ENCODE data around the gene DAPK1.
"Not testable (repeated sequence)": the region's sequence is repeated elsewhere in the genome, so short reads cannot be mapped to it uniquely, and the experiment has no call there.

The DAPK1 gene

DNA sequence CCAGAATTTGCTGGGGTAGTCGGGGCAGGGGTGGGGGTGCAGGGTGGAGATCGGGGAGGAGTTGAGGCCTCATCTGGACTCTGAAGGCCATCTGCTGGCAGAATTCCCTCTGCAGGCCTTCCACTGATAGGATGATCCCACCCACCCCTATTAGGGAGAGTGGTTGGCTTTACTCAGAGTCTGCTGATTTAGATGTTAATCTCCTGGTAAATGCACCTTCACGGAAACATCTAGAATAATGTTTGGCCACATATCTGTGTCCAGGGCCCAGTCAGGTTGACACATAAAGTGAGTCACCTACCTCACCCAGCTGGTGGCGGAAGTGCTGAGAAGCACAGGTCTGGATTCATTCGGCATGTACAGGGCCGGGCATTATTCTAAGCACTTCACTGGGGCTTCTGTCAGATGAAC is 50.0 kb downstream of the DAPK1 start:
- DNase-seq: no peak

DNA sequence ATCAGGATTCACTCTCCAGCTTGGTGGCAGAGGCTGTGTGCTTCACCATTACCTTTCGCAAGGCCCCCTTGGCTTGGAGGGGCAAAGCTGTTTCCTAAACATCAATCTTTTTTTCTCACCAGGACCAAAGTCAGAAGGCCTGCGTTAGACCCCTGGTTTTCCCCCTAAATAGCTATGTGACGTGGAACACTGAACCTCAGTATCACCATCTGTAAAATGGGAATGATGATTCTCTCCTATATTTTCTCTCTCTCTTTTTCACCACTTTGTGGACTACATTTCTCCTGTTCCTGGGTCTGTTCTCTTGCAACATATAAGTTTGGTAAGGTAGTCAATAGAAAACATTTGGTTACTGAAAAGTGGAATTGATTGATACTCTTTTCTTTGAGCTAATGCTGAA is 50.5 kb downstream of the DAPK1 start:
- no peak for DNase-seq

DNA sequence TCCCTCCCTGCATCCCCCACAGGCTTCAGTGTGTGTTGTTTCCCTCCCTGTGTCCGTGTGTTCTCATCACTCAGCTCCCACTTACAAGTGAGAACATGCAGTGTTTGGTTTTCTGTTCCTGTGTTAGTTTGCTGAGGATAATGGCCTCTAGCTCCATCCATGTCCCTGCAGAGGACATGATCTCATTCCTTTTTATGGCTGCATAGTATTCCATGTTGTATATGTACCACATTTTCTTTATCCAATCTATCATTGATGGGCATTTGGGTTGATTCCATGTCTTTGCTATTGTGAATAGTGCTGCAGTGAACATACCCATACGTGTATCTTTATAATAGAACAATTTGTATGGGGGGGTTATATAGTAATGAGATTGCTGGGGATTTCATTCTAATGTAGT is 51.4 kb downstream of the DAPK1 start:
- not testable (repeated sequence) for DNase-seq

DNA sequence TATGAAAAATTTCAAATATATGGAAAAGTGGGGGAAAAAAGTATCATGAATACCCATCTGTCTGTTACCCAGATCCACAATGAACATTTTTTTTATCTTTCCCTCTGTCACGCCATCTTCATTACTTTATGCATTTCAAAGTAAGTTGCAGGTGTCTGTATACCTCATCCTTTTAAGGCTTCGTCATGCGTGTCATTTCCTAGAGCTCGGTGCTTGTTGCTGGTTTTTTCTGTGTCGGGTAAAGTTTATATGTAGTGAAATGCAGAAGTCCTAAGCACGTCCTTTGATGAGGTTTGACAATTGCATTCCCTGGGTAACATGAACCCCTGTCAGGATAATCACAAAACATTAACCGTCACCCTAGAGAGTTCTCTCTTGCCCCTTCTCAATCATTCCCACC is 52.1 kb downstream of the DAPK1 start:
- DNase-seq: no peak

DNA sequence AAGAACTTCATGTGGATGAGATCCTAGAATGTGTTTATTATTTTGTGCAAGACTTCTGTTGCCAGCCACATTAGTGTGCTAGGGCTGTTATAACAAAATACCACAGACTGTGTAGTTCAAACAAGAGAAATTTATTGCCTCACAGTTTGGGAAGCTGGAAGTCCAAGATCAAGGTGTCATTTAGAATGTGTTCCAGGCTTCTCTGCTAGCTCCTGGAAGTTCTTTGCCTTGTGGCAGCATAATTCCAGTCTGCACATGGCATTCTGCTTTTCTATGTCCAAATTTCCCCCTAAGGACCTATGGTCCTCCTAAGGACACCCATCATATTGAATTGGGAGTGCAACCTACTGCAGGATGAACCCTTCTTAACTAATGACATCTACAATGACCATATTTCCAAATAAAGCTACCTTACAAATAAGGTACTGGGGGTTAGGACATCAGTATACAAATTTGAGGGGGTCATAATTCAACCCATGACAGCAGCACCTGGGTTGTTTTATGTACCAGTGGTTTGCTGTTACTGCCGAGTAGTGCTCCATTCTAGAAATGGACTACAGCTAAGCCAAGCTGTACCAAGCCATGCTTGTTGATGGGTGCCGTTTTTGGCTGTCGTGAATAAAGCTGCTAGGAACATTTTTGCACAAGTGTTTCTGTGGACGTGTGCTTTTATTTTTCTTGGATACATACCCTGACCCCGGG is 52.7 kb downstream of the DAPK1 start:
- DNase-seq: no peak

DNA sequence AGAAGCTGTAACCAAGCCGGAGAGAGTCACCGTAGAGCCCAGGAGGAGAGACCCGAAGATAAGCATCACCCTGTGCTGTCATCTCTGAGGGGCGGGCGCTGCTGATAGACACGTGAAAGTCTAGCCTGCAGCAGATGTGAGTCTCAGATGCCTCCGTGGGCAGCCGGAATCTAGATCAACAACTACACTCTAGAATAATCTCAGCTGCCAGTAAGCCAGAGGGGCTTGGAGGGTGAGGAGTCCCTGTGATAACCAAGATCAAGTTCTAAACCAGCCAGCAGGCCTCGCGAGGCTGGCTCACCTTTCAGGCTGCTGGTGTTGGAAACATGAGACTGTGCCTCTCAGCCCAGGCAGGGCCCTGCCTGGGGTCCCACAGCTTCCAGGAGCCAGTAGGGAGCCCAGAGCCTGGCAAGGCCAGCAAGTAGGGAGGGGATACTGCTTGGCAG is 54.1 kb downstream of the DAPK1 start:
- no peak for DNase-seq

DNA sequence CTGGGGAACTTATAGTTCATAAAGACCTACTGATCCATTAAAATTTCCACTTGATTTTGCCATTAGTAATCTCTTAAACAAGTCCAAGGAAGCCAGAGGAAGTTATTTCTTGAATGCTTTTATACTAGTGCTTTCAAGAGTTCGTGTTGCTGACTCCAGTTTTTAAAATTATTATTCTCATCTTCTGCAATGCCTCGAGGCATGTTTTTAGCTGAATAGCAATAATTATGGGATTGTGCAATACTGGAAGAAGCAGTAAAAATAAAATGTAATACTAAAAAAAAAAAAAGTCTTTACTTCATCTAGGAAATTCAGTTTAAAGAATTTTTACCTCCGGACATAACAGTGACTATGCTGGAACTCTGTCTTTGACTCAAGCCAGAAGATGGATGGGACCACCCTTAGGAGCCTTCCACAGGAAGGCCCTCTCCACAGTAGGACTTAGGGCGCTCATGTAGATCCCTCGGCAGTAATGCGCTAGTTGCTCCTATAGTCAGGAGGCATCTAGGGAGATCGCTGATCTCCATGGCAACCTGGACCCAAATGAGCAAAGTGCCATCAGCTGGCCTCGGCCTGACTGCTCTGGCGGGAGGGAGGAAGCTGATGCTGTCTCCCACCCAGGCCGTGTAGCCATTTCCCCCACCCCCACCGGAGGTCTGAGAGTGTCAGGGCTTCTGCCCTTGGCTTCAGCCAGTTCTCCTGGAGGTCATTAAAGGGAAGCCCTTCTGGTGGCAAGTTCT is 56.7 kb downstream of the DAPK1 start:
- no peak for DNase-seq

DNA sequence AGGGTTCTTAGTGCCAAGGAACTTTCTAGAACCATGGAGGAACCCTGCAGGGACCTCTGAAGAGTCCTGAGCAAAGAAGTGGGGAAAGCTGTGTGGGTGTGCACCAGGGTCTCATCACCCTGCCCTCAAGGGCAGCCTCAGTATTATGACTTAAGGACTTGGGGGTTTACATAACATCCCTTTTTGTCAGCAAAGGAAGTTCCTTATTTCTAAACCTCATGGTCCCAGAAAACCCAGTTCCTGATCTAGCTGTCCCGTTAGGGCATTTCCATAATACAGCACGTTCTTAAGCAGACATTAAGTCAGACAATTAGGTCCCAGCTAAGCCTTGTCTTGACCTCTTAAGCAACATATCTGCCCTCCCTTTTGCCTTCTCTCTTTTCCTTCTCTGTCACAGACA is 57.3 kb downstream of the DAPK1 start:
- DNase-seq: no peak

DNA sequence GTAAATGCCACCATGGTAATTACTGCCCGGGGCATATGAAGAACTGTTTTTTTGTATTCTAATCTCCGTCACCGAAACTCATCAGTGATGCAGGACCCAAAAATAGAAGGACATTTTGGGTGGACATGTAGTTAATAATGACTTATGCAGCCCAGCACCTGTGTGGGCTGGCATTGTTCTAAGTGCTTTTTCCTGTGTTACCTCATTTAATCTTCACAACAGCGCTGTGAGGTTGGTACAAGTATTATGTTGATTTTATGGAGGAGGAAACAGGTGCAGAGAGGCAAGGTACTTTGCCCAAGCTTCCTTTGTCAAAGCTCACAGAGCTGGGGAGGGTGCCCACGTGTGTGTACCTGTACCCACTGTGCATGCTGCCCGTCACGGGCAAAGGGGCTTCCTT is 58.4 kb downstream of the DAPK1 start:
- no peak for DNase-seq

DNA sequence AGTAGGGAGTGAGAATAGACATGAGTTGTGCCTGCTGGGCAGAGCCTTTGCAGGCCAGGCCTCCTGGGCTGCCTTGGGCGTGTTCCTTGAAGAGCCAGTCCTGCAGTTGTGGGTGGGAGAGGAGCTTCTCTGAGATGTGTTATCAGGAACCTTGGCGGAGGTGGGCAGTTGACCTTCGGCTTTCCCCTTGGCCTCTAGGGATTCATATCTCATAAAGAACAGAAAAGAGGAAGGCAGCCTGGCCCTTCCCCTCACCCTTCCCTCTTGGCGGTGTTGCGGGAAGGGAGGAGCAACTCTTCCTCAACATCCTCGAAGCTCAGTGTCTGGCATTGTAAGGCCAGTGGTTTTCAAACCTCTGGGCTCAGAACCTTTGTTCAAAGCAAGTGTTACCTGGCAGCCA is 59.2 kb downstream of the DAPK1 start:
- no peak for DNase-seq

DNA sequence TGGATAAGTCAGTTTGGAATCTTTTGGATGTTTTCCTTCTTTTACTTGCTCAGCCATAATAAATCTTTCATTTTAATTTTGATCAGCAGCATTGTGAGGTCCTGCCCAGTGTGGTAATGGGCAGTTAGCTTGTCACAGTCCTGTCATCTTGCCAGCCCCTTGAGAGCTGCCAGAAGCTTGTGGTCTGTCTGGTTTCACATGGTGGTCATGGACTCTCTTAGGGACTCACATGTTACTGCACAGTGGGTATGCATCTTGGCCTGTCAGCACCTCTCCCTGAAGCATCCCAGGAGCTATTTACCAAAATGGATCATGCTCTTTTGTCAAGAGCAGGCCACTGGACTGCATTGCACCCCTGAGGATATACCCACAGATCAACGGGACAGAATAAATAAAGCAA is 60.3 kb downstream of the DAPK1 start:
- no peak for DNase-seq

DNA sequence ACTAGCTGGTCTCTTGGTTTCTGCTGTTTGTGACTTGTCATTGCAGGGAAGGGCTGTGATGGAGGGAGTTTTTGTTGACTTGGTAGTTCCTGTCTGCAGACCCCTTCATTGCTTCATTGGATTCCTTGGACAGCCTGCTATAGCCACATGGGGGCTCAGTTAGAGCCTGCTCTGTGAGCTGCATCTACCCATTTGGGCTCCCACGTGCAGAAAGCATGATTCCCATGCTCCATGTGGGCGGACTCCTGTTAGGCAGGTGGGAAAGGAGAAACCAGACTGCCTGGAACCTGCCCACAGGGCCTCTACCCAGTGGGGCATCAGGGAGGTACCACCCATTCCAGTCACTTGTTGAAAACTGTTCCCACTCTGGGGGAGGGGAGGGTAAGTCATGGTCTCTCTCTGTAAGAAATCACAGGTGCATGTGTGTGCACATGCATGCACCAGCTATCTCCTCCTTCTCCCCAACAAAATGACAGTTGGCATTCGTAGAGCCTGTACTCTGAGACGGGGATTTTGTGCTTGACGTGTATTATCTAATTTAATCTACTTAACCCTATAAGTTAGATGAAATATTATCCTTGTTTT is 61.0 kb downstream of the DAPK1 start:
- no peak for DNase-seq

DNA sequence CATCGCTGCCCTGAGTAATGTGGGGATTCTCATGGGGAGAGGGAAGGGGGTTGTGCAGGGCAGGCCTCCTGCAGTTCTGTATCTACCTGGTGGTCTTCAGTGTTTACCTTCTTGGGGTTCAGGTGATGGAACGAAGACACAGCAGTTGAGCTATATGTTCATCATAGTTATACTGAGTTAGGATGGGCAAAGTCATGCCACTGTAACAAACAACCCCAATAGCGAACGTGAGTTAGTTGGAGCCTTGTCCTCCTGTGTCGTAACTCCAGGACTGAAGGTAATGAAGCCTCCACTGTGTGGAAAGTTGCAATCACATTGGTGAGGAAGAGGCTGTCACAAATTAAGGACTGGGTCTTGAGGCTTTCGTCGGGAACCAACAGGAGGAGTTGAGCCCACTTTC is 64.4 kb downstream of the DAPK1 start:
- DNase-seq: no peak

DNA sequence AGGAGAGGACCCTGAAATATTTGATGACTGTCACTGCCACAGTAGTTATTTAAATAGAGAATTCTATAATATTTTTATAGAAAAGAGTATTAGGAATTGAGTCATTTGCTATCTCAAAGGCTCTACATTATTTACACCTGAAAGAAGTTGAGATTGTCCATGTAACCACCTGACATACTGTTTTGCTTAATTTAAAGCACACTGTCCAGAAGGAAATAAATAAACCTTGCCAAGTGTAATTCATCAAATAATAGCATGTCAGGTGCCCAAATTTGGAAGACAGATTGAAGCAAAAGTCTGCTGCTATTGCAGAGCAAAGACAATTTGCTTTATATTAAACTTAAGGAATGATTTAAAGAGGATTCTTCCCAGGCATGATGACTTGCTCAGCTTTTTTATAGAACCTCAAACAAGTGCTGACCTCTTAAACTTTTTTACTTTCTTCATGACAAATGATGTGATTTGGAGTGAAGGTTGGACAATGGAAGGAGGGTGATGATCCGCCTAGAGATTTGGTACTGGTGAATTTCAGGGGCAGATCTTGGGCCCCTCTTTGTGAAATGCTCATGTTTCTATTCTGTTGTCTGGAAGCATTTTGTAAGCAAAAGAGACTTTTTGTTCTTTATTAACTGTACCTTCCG is 65.0 kb downstream of the DAPK1 start:
- DNase-seq: no peak

DNA sequence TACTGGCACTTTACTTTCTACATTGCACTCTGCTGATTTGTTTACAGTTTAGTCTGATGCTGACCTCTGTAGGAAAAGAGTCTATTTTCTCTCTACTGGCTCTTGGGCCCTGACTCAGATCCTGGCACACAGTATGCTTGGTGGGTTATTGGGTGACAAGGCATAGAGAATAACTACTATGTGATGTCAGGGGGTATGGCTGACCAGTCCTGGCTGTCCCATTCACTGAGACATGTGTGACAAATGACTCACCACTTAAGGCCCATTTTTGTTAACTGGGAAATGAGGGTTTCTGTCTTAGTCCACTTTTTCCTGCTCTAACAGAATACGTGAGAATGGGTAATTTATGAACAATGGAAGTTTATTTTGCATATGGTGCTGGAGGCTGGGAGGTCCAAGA is 66.4 kb downstream of the DAPK1 start:
- no peak for DNase-seq

DNA sequence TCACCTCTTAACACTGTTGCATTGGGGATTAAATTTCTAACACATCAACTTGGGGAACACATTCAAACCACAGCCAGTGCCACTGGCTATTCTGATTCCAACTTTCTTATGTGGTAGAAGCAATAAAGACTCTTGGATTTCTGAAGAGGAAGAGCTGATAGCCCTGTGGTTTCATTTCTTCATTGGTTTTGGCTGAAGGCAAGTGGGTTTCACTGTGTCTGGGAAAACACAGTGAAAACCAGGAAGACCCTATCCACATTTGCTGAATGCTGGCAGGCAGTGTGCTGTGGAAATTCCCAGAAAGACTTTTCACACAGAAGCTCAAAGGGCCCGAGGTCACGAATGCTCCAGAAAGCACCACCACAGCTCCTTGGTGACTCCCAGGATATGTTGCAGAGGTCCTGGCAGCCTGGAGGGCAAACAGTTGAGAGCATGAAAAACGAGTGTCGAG is 67.1 kb downstream of the DAPK1 start:
- DNase-seq: no peak

DNA sequence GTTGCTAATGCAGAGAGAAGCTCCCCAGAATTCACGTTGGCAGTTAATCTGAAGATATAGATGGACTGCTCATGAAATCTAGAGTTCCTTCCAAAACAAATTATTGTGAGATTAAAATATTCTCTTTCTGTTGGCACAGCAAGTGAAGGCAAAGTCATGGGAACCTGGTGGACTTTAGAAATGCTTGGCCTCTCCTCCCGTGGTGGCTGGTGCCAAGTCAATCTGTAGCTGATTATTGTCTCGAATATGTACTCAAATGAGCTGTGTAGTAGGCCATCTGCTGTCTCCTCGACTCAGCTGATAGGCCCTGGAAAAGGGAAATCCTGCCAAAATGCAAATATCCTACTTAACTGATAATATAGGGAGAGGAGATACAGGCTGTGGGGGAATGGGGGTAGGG is 69.3 kb downstream of the DAPK1 start:
- DNase-seq: no peak

DNA sequence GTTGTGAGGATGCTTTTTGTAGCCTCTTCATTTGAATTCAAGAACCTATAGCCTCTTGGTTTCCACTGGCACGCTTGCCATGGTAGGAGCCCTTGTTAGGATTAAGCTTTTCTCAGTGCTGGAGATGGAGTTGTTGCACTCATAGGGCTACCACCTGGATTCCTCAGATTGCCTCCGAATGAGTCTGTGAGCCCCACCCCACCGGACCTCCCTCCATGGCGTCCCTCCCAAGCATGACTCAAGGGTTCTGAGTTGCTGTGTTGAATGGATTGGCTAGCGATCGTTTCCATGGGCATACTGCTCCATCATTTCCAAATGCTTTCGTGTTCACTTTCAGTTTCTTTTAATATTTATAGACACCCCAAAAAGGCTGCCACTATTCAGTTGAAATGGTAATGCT is 69.9 kb downstream of the DAPK1 start:
- no peak for DNase-seq

DNA sequence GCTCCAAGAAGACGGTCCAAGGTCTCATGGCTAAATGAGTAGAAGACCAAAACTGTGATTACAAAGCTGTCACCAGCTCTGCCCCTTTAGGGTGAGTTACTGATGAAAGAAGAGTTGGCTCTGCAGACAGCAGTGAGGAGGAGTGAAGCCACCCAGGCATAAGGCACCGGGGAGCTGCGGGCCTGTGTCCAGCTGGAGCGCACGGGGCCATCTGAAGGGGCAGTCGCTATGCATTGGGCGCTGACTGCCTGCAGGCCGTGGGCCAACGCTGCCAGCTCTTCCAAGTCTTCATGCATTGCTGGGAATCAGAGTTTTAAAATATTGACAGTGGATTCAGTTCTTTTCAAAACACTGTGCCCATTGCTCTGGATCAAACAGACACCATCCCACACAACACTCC is 70.3 kb downstream of the DAPK1 start:
- no peak for DNase-seq

DNA sequence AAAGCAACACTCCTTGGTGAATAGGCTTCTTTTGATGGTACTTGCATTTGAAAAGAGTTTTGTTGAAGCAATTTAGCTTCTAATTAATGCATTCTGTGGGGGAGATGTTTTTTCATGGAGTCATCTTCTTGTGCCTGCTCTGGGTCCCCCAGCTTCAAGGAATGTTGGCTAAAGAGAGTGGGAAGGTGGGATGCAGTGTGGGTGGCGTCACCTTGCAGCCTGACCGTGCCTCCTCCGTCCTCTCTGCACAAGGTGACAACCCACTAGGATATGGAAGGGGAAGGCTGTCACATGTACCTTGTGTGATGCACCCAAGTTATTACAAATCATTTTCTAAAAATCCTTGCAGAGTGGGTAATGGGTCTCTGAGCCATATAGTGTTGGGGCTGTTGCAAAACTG is 70.7 kb downstream of the DAPK1 start:
- DNase-seq: no peak

DNA sequence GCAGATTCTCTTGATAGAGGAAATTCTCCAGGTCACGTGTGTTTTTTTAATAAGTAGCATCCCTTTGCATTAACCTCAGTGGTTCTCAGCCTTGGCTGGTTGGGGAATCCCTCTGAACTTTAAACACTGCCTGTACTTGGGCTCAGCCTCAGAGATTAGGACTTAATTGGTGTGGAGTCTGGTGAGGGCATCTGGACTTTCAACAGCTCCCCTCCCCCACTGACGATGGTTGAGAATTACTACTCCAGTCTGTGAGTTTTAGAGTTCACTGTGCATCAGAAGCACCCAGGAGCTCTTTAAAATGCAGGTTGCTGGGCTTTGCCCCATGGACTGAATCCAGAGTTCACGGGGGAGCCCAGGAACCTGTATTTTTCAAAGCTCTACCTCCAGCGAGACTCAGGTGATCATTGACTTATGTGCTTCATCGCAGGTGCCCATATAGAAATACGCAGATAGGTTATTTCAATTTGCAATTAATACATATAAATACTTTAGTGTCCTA is 71.4 kb downstream of the DAPK1 start:
- no peak for DNase-seq

DNA sequence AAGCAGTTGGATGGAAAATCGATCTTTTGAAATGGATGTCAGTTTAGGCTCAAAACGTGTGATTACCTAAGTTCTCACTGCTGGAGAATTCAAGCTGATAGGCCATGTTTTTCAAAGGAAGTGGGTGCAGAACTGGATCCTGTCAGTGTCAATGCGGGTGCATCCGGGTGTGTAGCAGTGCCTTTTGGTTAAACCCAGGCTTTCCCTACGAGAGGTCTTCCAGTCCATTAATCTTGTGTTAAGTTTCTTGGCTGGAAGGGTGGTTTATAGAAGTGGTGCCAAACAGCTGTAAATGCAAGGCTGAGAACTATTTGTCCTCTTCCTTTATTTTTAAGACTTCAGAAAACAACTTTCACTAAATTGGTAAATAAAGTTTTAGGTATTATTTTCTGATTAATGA is 71.9 kb downstream of the DAPK1 start:
- no peak for DNase-seq

All from activated CD4-positive, alpha-beta T cell treated with anti-CD3 and anti-CD28 coated beads, Interleukin-2, amount 50 U/mL, for 1 hour (primary cell).